Measurements from ENCODE around the gene GAREM1. TPM values are rescaled to one million over a fixed set of nuclear protein-coding genes. Genes with fewer than 3 reads are reported as not detected.
"Not testable (repeated sequence)": the region's sequence is repeated elsewhere in the genome, so short reads cannot be mapped to it uniquely, and the experiment has no call there.

GAREM1 gene
- total and polyA plus RNA-seq, 2 experiments from 2014 or later: 6.9 to 7.1 TPM

DNA sequence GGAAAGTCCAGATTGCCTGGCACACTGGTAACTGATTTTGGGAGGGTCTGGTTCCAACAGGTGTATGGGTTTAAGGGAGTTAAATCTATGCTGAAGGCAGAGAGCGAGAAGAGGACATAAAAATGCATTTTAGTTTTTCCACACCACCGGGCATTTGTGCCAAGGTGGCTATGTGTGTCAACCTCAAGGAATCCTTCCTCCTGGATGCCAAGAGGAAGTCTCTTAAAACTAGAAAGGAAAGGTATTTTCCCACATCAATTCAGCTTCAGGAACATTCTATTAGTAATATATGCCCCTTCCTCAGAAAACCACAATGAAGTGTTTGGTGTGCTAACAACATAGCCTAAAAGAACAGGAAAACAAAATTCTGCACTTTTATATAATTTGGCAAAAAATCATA lies 5.4 kb upstream of the GAREM1 start:
- H3K27me3 ChIP-seq: peaks cover 17% of the 10 kb centered on the region
- no peak for TF ChIP-seq EZH2phosphoT487 (IDR thresholded peaks at IDR 0.05; ENCODE audit: low read depth, severe bottlenecking, unreplicated experiment)
- no peak for TF ChIP-seq EZH2 (IDR thresholded peaks at IDR 0.05; ENCODE audit: borderline replicate concordance)
- TF ChIP-seq, protein P1, sequence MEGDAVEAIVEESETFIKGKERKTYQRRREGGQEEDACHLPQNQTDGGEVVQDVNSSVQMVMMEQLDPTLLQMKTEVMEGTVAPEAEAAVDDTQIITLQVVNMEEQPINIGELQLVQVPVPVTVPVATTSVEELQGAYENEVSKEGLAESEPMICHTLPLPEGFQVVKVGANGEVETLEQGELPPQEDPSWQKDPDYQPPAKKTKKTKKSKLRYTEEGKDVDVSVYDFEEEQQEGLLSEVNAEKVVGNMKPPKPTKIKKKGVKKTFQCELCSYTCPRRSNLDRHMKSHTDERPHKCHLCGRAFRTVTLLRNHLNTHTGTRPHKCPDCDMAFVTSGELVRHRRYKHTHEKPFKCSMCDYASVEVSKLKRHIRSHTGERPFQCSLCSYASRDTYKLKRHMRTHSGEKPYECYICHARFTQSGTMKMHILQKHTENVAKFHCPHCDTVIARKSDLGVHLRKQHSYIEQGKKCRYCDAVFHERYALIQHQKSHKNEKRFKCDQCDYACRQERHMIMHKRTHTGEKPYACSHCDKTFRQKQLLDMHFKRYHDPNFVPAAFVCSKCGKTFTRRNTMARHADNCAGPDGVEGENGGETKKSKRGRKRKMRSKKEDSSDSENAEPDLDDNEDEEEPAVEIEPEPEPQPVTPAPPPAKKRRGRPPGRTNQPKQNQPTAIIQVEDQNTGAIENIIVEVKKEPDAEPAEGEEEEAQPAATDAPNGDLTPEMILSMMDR (IDR thresholded peaks at IDR 0.05; ENCODE audit: poor library complexity): no peak
- WGBS (ENCODE audit: low lambda C conversion rate, missing lambda C conversion rate): 98% methylated on average over 2 of the region's 2 CpGs
- no peak overlapping the region for H3K27ac ChIP-seq
- no peak for DNase-seq (ENCODE audit: low spot score)
- H3K9me3 ChIP-seq (ENCODE audit: low read depth): no peaks in the 10 kb centered on the region
- no peak overlapping the region for H3K4me2 ChIP-seq
- no peak overlapping the region for H2AFZ ChIP-seq
- H3K79me2 ChIP-seq: no peaks in the 10 kb centered on the region
- no peak overlapping the region for H3K4me3 ChIP-seq
- H3K4me1 ChIP-seq (ENCODE audit: insufficient read depth): peaks cover 4% of the 10 kb centered on the region
- H3K36me3 ChIP-seq (replicated peaks; ENCODE audit: insufficient read depth, low read depth): no peaks in the 10 kb centered on the region
- H3K9me2 ChIP-seq (replicated peaks; ENCODE audit: insufficient read depth): no peaks in the 10 kb centered on the region
- H4K20me1 ChIP-seq (ENCODE audit: insufficient read depth, poor library complexity, severe bottlenecking): no peaks in the 10 kb centered on the region

DNA sequence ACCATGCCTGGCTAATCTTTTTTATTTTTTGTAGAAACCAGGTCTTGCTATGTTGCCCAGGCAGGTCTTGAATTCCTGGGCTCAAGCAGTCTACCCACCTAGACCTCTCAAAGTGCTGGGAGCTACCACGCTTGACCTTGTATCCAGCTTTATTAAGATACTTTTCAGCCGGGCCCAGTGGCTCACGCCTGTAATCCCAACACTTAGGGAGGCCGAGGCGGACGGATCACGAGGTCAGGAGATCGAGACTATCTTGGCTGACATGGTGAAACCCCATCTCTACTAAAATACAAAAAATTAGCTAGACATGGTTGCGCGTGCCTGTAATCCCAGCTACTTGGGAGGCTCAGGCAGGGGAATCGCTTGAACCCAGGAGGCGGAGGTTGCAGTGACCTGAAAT lies 4.4 kb upstream of the GAREM1 start:
- H3K36me3 ChIP-seq (replicated peaks; ENCODE audit: insufficient read depth, low read depth); H3K27ac ChIP-seq; H4K20me1 ChIP-seq (ENCODE audit: insufficient read depth, poor library complexity, severe bottlenecking); H3K4me2 ChIP-seq; H3K9me2 ChIP-seq (replicated peaks; ENCODE audit: insufficient read depth); H3K79me2 ChIP-seq; H3K4me1 ChIP-seq (ENCODE audit: insufficient read depth); H3K9me3 ChIP-seq (ENCODE audit: low read depth); DNase-seq (ENCODE audit: low spot score); H3K4me3 ChIP-seq; H2AFZ ChIP-seq: not testable (repeated sequence)
- H3K27me3 ChIP-seq: peaks cover 17% of the 10 kb centered on the region
- WGBS (ENCODE audit: low lambda C conversion rate, missing lambda C conversion rate): 98% methylated on average over 12 of the region's 12 CpGs

DNA sequence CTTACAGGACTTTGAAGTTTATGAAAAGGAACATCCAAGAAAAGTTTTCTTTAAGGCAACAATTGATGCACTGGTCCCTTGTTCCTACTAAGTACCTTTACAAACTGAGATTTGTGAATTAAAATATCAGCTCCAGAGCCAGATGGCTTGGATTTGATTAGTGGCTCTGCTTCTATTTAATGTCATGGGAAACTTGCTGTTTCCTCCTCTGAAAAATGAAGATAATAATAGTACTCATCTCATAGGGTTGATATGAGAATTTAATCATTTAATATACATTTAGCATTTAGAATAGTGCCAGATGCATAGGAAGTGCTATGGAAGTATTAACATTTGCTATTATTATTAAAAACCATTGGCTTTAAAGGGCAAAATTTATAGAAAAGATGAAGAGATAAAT lies 2.6 kb upstream of the GAREM1 start:
- peaks cover 8% of the 10 kb centered on the region for H3K4me1 ChIP-seq (ENCODE audit: insufficient read depth)
- no peaks in the 10 kb centered on the region for H4K20me1 ChIP-seq (ENCODE audit: insufficient read depth, poor library complexity, severe bottlenecking)
- no peak overlapping the region for H3K4me2 ChIP-seq
- H3K4me3 ChIP-seq: no peak overlapping the region
- H3K27me3 ChIP-seq: peaks cover 17% of the 10 kb centered on the region
- DNase-seq (ENCODE audit: low spot score): no peak
- H3K9me3 ChIP-seq (ENCODE audit: low read depth): no peaks in the 10 kb centered on the region
- peaks cover 4% of the 10 kb centered on the region for H3K79me2 ChIP-seq
- H3K9me2 ChIP-seq (replicated peaks; ENCODE audit: insufficient read depth): no peaks in the 10 kb centered on the region
- no peaks in the 10 kb centered on the region for H3K36me3 ChIP-seq (replicated peaks; ENCODE audit: insufficient read depth, low read depth)
- no peak overlapping the region for H3K27ac ChIP-seq
- H2AFZ ChIP-seq: no peak overlapping the region
- TF ChIP-seq, protein P1 (IDR thresholded peaks at IDR 0.05; ENCODE audit: poor library complexity): no peak

DNA sequence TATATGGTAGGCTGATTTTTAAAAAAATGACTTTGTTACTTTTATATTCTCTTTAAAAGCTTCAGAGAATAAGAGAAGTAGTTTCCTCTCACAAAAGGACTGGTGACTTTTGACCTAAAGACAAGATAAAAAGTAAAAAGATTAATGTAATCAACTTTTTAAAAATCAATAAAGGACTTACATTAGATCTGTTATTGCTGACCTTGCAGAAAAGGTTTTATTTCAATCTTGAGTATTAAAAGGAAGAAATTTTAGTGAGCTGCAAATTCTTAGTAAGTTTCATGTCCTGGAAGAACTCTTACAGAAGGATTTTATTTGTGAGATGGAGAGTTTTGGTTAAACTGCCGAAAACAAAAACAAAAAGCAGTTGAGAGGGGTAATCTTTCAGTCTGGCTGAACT lies 2.2 kb upstream of the GAREM1 start:
- H3K27me3 ChIP-seq: peaks cover 17% of the 10 kb centered on the region
- no peak overlapping the region for H3K4me2 ChIP-seq
- no peaks in the 10 kb centered on the region for H3K9me3 ChIP-seq (ENCODE audit: low read depth)
- peaks cover 9% of the 10 kb centered on the region for H3K79me2 ChIP-seq
- no peak overlapping the region for H2AFZ ChIP-seq
- H3K36me3 ChIP-seq (replicated peaks; ENCODE audit: insufficient read depth, low read depth): no peaks in the 10 kb centered on the region
- H3K4me3 ChIP-seq: no peak overlapping the region
- TF ChIP-seq EZH2phosphoT487 (IDR thresholded peaks at IDR 0.05; ENCODE audit: low read depth, severe bottlenecking, unreplicated experiment) (no peak), EZH2 (IDR thresholded peaks at IDR 0.05; ENCODE audit: borderline replicate concordance) (no peak)
- TF ChIP-seq, protein P1 (IDR thresholded peaks at IDR 0.05; ENCODE audit: poor library complexity): no peak
- no peak overlapping the region for H3K27ac ChIP-seq
- DNase-seq (ENCODE audit: low spot score): no peak
- H3K4me1 ChIP-seq (ENCODE audit: insufficient read depth): peaks cover 13% of the 10 kb centered on the region
- no peaks in the 10 kb centered on the region for H4K20me1 ChIP-seq (ENCODE audit: insufficient read depth, poor library complexity, severe bottlenecking)
- 3% methylated on average over 1 of the region's 1 CpG for WGBS (ENCODE audit: low lambda C conversion rate, missing lambda C conversion rate)
- H3K9me2 ChIP-seq (replicated peaks; ENCODE audit: insufficient read depth): no peaks in the 10 kb centered on the region
